ENCODE measurements around the gene DEPDC5.

GRCh38 chr22:31754813-31755212, 994 bp downstream of the DEPDC5 start:
- no peak for TF ChIP-seq POLR2A (IDR thresholded peaks at IDR 0.05; ENCODE audit: low read depth, low read length)
- no peak for TF ChIP-seq POLR2AphosphoS5 (IDR thresholded peaks at IDR 0.05; ENCODE audit: low read depth, low read length)
- TF ChIP-seq TAF1 (IDR thresholded peaks at IDR 0.05; ENCODE audit: borderline replicate concordance, low read depth, low read length): no peak
